Measurements from ENCODE around the gene CAMK1G. TPM values are rescaled to one million over a fixed set of nuclear protein-coding genes. Genes with fewer than 3 reads are reported as not detected.

CAMK1G gene
- total RNA-seq, 1 experiment from 2014 or later, result not detected

DNA sequence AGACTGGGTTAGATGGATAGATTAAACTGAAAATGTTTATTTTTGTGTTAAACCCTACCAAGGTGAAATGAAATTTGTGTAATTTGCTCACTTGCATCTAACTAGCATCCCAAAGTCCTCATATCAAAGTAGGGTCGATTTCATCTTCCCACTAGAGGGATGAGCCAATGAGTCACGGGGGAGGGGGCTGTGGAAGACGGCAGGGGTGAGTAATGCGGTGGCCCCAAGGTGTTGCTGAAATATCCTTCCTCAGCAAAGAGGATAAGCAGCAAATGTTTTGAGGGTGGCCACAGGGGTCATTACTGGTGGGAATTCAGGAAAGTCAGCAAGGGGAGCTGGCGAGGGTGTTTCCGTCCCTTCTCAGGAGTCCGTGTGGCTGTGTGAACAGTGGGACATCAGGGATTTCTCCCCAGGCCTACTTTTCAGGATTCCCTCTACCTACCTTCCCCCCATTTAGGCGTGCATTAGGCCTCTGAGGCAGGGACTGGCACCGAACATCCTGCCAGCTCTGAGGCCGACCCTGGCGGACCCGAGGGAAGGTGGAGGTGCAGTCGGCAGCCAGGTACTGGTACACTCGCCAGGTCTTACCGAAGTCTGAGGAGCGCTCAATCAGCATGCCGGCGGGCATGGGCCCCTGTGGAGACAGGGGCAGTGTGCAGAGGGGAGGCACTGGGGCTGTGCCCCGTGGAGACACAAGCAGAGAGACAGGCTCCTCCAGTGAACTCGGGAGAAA, 50.7 kb downstream of the CAMK1G start (continued):
- TF ChIP-seq, protein P1, sequence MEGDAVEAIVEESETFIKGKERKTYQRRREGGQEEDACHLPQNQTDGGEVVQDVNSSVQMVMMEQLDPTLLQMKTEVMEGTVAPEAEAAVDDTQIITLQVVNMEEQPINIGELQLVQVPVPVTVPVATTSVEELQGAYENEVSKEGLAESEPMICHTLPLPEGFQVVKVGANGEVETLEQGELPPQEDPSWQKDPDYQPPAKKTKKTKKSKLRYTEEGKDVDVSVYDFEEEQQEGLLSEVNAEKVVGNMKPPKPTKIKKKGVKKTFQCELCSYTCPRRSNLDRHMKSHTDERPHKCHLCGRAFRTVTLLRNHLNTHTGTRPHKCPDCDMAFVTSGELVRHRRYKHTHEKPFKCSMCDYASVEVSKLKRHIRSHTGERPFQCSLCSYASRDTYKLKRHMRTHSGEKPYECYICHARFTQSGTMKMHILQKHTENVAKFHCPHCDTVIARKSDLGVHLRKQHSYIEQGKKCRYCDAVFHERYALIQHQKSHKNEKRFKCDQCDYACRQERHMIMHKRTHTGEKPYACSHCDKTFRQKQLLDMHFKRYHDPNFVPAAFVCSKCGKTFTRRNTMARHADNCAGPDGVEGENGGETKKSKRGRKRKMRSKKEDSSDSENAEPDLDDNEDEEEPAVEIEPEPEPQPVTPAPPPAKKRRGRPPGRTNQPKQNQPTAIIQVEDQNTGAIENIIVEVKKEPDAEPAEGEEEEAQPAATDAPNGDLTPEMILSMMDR (IDR thresholded peaks at IDR 0.05 in 2 of 3, conservative IDR thresholded peaks at IDR 0.05 in 1 of 3; ENCODE audit: borderline replicate concordance in 1 of 3, insufficient read depth in 1 of 3, low read depth in 2 of 3, low read length in 2 of 3), result no peak

DNA sequence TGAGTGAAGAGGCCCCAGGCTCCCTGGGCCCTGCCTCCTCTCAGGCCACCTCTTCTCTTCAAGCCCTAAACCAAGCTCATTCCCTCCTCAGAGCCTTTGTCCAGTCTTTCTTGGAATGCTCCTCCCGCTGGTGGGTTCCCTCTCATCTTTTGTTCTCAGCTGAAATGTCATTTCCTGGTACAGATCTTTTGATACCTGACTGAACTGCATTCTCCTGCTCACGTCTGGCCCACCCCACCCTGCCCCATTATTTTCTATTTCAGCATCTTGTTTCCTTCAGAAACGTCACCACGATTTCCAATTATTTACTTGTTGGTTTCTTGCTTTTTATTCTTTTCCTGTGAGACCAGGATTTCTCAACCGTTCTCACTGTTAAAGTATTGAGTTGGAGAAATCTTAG, 52.3 kb downstream of the CAMK1G start:
- H3K9me3 ChIP-seq (ENCODE audit: control insufficient read depth in 1 of 2, insufficient read depth in 1 of 2, low read depth in 1 of 2, low read length in 2 of 2), result no peaks in the 10 kb centered on the region
- no peaks in the 10 kb centered on the region for H3K27me3 ChIP-seq (ENCODE audit: insufficient read depth, low read length)
- no peak overlapping the region for H3K4me3 ChIP-seq (replicated peaks in 1 of 2; ENCODE audit: low read depth in 1 of 2, low read length in 2 of 2)
- H4K20me1 ChIP-seq (ENCODE audit: insufficient read depth), result no peaks in the 10 kb centered on the region
- peaks cover 2 to 8% of the 10 kb centered on the region in 2 experiments; a peak in 2 of 4 replicates for H3K36me3 ChIP-seq (ENCODE audit: control insufficient read depth in 1 of 2, insufficient read depth in 2 of 2, low read length in 2 of 2)
- BruUV-seq (replicated peaks), result no TSS peak
- DNase-seq (ENCODE audit: low read depth, low spot score), result no peak
- H3K4me1 ChIP-seq (ENCODE audit: control insufficient read depth in 1 of 2, insufficient read depth in 2 of 2, low read length in 2 of 2), result no peaks in the 10 kb centered on the region
- H3K9me2 ChIP-seq (ENCODE audit: insufficient read depth), result no peaks in the 10 kb centered on the region
- ChIA-PET POLR2A (no interaction called here), RAD21 (ENCODE audit: low non-redundant PET in 1 of 2, low total read pairs in 2 of 2, uncharacterized antibody in 2 of 2, unreplicated experiment in 2 of 2) (no interaction called here), CTCF (no interaction called here)
- no peak for TF ChIP-seq ZNF274 (IDR thresholded peaks at IDR 0.05; ENCODE audit: low read depth, low read length)
- no peak for TF ChIP-seq CEBPB (IDR thresholded peaks at IDR 0.05; ENCODE audit: low read depth)
- no peak for TF ChIP-seq JUND (IDR thresholded peaks at IDR 0.05)
- TF ChIP-seq EZH2phosphoT487 (IDR thresholded peaks at IDR 0.05; ENCODE audit: borderline replicate concordance), result no peak
- no peak for TF ChIP-seq ELF1 (IDR thresholded peaks at IDR 0.05; ENCODE audit: borderline replicate concordance, low read depth)
- TF ChIP-seq POLR2A (IDR thresholded peaks at IDR 0.05; ENCODE audit: borderline replicate concordance, extremely low read depth, insufficient read depth, insufficient read length), result no peak
- TF ChIP-seq SRF (IDR thresholded peaks at IDR 0.05; ENCODE audit: low read depth), result no peak
- TF ChIP-seq TCF7L2 (IDR thresholded peaks at IDR 0.05; ENCODE audit: borderline replicate concordance, extremely low read depth, insufficient read depth, insufficient read length), result no peak
- TF ChIP-seq, protein P2, sequence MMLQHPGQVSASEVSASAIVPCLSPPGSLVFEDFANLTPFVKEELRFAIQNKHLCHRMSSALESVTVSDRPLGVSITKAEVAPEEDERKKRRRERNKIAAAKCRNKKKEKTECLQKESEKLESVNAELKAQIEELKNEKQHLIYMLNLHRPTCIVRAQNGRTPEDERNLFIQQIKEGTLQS (IDR thresholded peaks at IDR 0.05), result no peak
- TF ChIP-seq YY1 (IDR thresholded peaks at IDR 0.05; ENCODE audit: extremely low read depth, insufficient replicate concordance, low read depth, low read length), result no peak
- no peak for TF ChIP-seq POLR2AphosphoS5 (IDR thresholded peaks at IDR 0.05; ENCODE audit: low read depth, low read length)
- no peak for TF ChIP-seq ZFX (IDR thresholded peaks at IDR 0.05)
- no peak for TF ChIP-seq RAD21 (IDR thresholded peaks at IDR 0.05; ENCODE audit: low read depth)
- TF ChIP-seq, protein P1 (IDR thresholded peaks at IDR 0.05 in 2 of 3, conservative IDR thresholded peaks at IDR 0.05 in 1 of 3; ENCODE audit: borderline replicate concordance in 1 of 3, insufficient read depth in 1 of 3, low read depth in 2 of 3, low read length in 2 of 3), result no peak
- TF ChIP-seq SIN3A (IDR thresholded peaks at IDR 0.05; ENCODE audit: low read depth), result no peak
- TF ChIP-seq, protein P3, sequence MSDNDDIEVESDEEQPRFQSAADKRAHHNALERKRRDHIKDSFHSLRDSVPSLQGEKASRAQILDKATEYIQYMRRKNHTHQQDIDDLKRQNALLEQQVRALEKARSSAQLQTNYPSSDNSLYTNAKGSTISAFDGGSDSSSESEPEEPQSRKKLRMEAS (IDR thresholded peaks at IDR 0.05), result no peak
- TF ChIP-seq SP1 (IDR thresholded peaks at IDR 0.05; ENCODE audit: low read depth), result no peak
- no peak overlapping the region for H2AFZ ChIP-seq (ENCODE audit: low read depth, low read length, poor library complexity, severe bottlenecking)
- no peak overlapping the region for H3K9ac ChIP-seq (ENCODE audit: low read length)
- no peaks in the 10 kb centered on the region for H3K79me2 ChIP-seq (ENCODE audit: insufficient read depth, low read length)
- H3K4me2 ChIP-seq (ENCODE audit: low read length), result no peak overlapping the region
- H3K27ac ChIP-seq (ENCODE audit: low read depth, low read length), result no peak overlapping the region
- no peak for ATAC-seq
- intact Hi-C loops (cut with micrococcal nuclease), result no loop called here
